Panc1 (cell line): ENCODE measurements around the gene WDR73.

Experiments used
- POLR2AphosphoS5 ChIP-seq: IDR thresholded peaks from 2 replicates; pipeline ENCODE4 v1.6.1; 2012; ENCODE audit warnings: mild to moderate bottlenecking, low read depth, low read length, moderate library complexity
- REST ChIP-seq, 2 experiments: IDR thresholded peaks; 2 replicates each; pipeline ENCODE4 v1.6.1; 2011 to 2012; ENCODE audit warnings: low read depth in 2 of 2, control low read depth in 1 of 2, low read length in 1 of 2, mild to moderate bottlenecking in 1 of 2, moderate library complexity in 1 of 2; ENCODE audit not compliant: insufficient read depth in 1 of 2
- TCF7L2 ChIP-seq: IDR thresholded peaks from 2 replicates; pipeline ENCODE4 v1.6.1; 2011; ENCODE audit warnings: mild to moderate bottlenecking, low read depth, low read length, inconsistent platforms
- TF ChIP-seq, protein P1 (sequence below): fragments of 450-650 bp; IDR thresholded peaks from 2 replicates; pipeline ENCODE4 v1.5.1; 2017; ENCODE audit warnings: mild to moderate bottlenecking

DNA sequence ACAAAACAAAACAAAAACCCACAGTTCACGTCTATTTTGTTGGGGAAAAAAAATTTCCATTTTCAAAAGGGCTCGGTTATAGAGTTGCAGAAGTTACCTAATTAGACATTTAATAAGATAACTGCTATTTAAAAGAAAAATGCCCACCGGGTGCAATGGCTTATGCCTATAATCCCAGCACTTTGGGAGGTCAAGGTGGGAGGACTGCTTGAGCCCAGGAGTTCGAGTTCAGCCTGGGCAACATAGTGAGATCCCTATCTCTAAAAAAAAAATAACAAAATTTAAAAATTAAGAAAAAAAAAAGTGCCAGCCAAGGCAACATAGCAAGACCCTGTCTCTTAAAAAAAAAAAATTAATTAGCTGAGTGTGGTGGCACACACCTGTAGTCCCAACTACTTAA is 42.7 kb upstream of the WDR73 start:
- TF ChIP-seq, protein P1, sequence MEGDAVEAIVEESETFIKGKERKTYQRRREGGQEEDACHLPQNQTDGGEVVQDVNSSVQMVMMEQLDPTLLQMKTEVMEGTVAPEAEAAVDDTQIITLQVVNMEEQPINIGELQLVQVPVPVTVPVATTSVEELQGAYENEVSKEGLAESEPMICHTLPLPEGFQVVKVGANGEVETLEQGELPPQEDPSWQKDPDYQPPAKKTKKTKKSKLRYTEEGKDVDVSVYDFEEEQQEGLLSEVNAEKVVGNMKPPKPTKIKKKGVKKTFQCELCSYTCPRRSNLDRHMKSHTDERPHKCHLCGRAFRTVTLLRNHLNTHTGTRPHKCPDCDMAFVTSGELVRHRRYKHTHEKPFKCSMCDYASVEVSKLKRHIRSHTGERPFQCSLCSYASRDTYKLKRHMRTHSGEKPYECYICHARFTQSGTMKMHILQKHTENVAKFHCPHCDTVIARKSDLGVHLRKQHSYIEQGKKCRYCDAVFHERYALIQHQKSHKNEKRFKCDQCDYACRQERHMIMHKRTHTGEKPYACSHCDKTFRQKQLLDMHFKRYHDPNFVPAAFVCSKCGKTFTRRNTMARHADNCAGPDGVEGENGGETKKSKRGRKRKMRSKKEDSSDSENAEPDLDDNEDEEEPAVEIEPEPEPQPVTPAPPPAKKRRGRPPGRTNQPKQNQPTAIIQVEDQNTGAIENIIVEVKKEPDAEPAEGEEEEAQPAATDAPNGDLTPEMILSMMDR, result no peak
- TF ChIP-seq REST (IDR thresholded peaks at IDR 0.05; ENCODE audit: insufficient read depth in 1 of 2, low read depth in 2 of 2, low read length in 1 of 2) (no peak), POLR2AphosphoS5 (no peak), TCF7L2 (no peak)
